ENCODE measurements around the gene PLEKHH3. TPM values are rescaled to one million over a fixed set of nuclear protein-coding genes. Genes with fewer than 3 reads are reported as not detected.

PLEKHH3 gene
- total RNA-seq, 1 experiment from 2014 or later = 21.4 TPM

GRCh38 chr17:42673885-42674754 lies 2.7 kb downstream of the PLEKHH3 start:
- Histone ChIP-seq H3K27ac (ENCODE audit: insufficient read length, low read depth, low read length) (no peak overlapping the region), H3K14ac (ENCODE audit: insufficient read depth, low read length) (no peak overlapping the region; the same call in 1 of the 2 replicates), H4K91ac (ENCODE audit: insufficient read length, low read depth, low read length) (no peak overlapping the region), H3K79me2 (ENCODE audit: insufficient read depth, low read length) (no peaks in the 10 kb centered on the region; the same call in 1 of the 2 replicates), H2BK15ac (ENCODE audit: low read depth, low read length) (no peak overlapping the region), H3K9me3 (ENCODE audit: control insufficient read depth, low read depth, low read length) (no peaks in the 10 kb centered on the region), H3K4ac (ENCODE audit: low read depth, low read length) (no peak overlapping the region), H3K27me3 (ENCODE audit: insufficient read depth, low read length) (no peaks in the 10 kb centered on the region), H3K23me2 (ENCODE audit: insufficient read length, low read depth, low read length, poor library complexity, severe bottlenecking) (peaks cover 30% of the 10 kb centered on the region), H3K56ac (ENCODE audit: insufficient read length, low read depth, low read length) (no peak overlapping the region), H2AK5ac (ENCODE audit: insufficient read length, low read length) (no peak overlapping the region), H3K4me2 (ENCODE audit: insufficient read depth, insufficient read length, low read length) (peak overlapping the region; percentile 80), H2AFZ (ENCODE audit: low read length) (no peak overlapping the region), H3K79me1 (ENCODE audit: insufficient read depth, low read depth, low read length, poor library complexity, severe bottlenecking) (no peaks in the 10 kb centered on the region), H4K8ac (replicated peaks; ENCODE audit: insufficient read length, low read depth, low read length) (no peak overlapping the region), H3T11ph (ENCODE audit: low read length) (no peak overlapping the region), H4K5ac (ENCODE audit: insufficient read length, low read depth, low read length) (no peak overlapping the region), H2BK12ac (ENCODE audit: insufficient read length, low read depth, low read length) (no peak overlapping the region), H2BK120ac (ENCODE audit: low read depth, low read length, poor library complexity, severe bottlenecking) (no peak overlapping the region), H3K18ac (ENCODE audit: insufficient read length, low read depth, low read length) (no peak overlapping the region), H4K20me1 (ENCODE audit: control insufficient read depth, insufficient read depth, insufficient read length) (no peaks in the 10 kb centered on the region), H3K9ac (ENCODE audit: extremely low read depth, insufficient read length, low read length) (no peak overlapping the region), H2BK5ac (ENCODE audit: insufficient read length, low read length) (no peak overlapping the region), H3K4me1 (ENCODE audit: insufficient read depth, low read length) (peaks cover 4% of the 10 kb centered on the region; the same call in 1 of the 2 replicates), H3K23ac (ENCODE audit: insufficient read length, low read depth, low read length) (no peak overlapping the region), H2BK20ac (ENCODE audit: low read depth, low read length, poor library complexity, severe bottlenecking) (no peak overlapping the region)
- Mint-ChIP-seq H3K27me3 (ENCODE audit: low read depth) (peaks cover 4% of the 10 kb centered on the region; the same call in 1 of the 2 replicates), H3K9me3 (no peaks in the 10 kb centered on the region), H3K4me3 (peak overlapping the region; percentile 77 to 82), H3K36me3 (ENCODE audit: insufficient read depth in 1 of 3, low read depth in 3 of 3) (peaks cover 9 to 20% (median 14%) of the 10 kb centered on the region in 3 experiments), H3K4me1 (peaks cover 31 to 41% of the 10 kb centered on the region in 2 experiments), H3K27ac (no peak overlapping the region)
- no CpG with 5 or more reads among the region's 32 CpGs for WGBS (ENCODE audit: extremely low coverage, insufficient read length, low lambda C conversion rate)
- peak; percentile 89 for DNase-seq
- TF ChIP-seq CTCF (conservative IDR thresholded peaks at IDR 0.05) = peak; percentile 80
